ENCODE data around the gene FAM124B.

FAM124B gene

GRCh38 chr2:224401641-224402342 lies at the start of gene FAM124B:
TSS of gene FAM124B (minus strand) at chr2:224402107. CDS start at chr2:224401768, 339 bp downstream.
- DNase-seq (ENCODE audit: low read depth, low spot score): no peak

- DNase-seq (ENCODE audit: low read depth, low spot score): no peak
Measured at GRCh38 chr2:224449212-224450147, 47.6 kb upstream of the FAM124B start.

- no peak for DNase-seq (ENCODE audit: low read depth, low spot score)
Measured at GRCh38 chr2:224448236-224448635, 46.3 kb upstream of the FAM124B start.

- no peak for DNase-seq (ENCODE audit: low read depth, low spot score)
Measured at GRCh38 chr2:224444783-224445182, 42.9 kb upstream of the FAM124B start.

- no peak for DNase-seq (ENCODE audit: low read depth, low spot score)
Measured at GRCh38 chr2:224444021-224444420, 42.1 kb upstream of the FAM124B start.

- DNase-seq (ENCODE audit: low read depth, low spot score): no peak
Measured at GRCh38 chr2:224442071-224442967, 40.4 kb upstream of the FAM124B start.

GRCh38 chr2:224440988-224441387 lies 39.1 kb upstream of the FAM124B start:
- DNase-seq (ENCODE audit: low read depth, low spot score): no peak

- no peak for DNase-seq (ENCODE audit: low read depth, low spot score)
Measured at GRCh38 chr2:224438726-224439125, 36.8 kb upstream of the FAM124B start.

- DNase-seq (ENCODE audit: low read depth, low spot score): no peak
Measured at GRCh38 chr2:224436634-224437033, 34.7 kb upstream of the FAM124B start.

- no peak for DNase-seq (ENCODE audit: low read depth, low spot score)
Measured at GRCh38 chr2:224434618-224435017, 32.7 kb upstream of the FAM124B start.

- DNase-seq (ENCODE audit: low read depth, low spot score): peak; percentile 99
Measured at GRCh38 chr2:224433442-224433841, 31.5 kb upstream of the FAM124B start.

GRCh38 chr2:224432003-224432579 lies 30.2 kb upstream of the FAM124B start:
- no peak for DNase-seq (ENCODE audit: low read depth, low spot score)

- no peak for DNase-seq (ENCODE audit: low read depth, low spot score)
Measured at GRCh38 chr2:224429441-224429810, 27.5 kb upstream of the FAM124B start.

- no peak for DNase-seq (ENCODE audit: low read depth, low spot score)
Measured at GRCh38 chr2:224428787-224429440, 27.0 kb upstream of the FAM124B start.

GRCh38 chr2:224427471-224427870 lies 25.6 kb upstream of the FAM124B start:
- DNase-seq (ENCODE audit: low read depth, low spot score): no peak

- DNase-seq (ENCODE audit: low read depth, low spot score): no peak
Measured at GRCh38 chr2:224426656-224427055, 24.7 kb upstream of the FAM124B start.

- no peak for DNase-seq (ENCODE audit: low read depth, low spot score)
Measured at GRCh38 chr2:224421065-224421464, 19.2 kb upstream of the FAM124B start.

- no peak for DNase-seq (ENCODE audit: low read depth, low spot score)
Measured at GRCh38 chr2:224417947-224418346, 16.0 kb upstream of the FAM124B start.

- DNase-seq (ENCODE audit: low read depth, low spot score): no peak
Measured at GRCh38 chr2:224417361-224417729, 15.4 kb upstream of the FAM124B start.

GRCh38 chr2:224416656-224417360 lies 14.9 kb upstream of the FAM124B start:
- DNase-seq (ENCODE audit: low read depth, low spot score): no peak
